GM23338 (cell line): ENCODE results near the gene IYD.

ENCODE experiments used
- CREB1 ChIP-seq: fragments of 250-450 bp; sonication (Bioruptor Pico); IDR thresholded peaks from 2 replicates; pipeline ENCODE4 v1.5.0; 2020; ENCODE audit warnings: low read depth, mild to moderate bottlenecking, moderate library complexity
- CTCF ChIP-seq, 2 experiments: fragments of 200-600 bp in 1 of 2; sonication (generic) in 1 of 2; conservative IDR thresholded peaks; 2 replicates each; pipeline versions ENCODE4 v1.5.1 to v1.6.1; 2016 to 2017; ENCODE audit warnings: antibody characterized with exemption in 2 of 2, low read depth in 2 of 2, mild to moderate bottlenecking in 2 of 2, moderate library complexity in 1 of 2
- ETS1 ChIP-seq: IDR thresholded peaks from 2 replicates; pipeline ENCODE4 v1.6.1; 2016; ENCODE audit warnings: antibody characterized with exemption
- EZH2 ChIP-seq: fragments of 200-600 bp; sonication (generic); IDR thresholded peaks from one replicate; pipeline ENCODE4 v1.8.0; 2017; ENCODE audit warnings: antibody characterized with exemption, mild to moderate bottlenecking, low read depth; ENCODE audit not compliant: unreplicated experiment
- EZH2phosphoT487 ChIP-seq: fragments of 200-600 bp; sonication (generic); IDR thresholded peaks from one replicate; pipeline ENCODE4 v1.8.1; 2018; ENCODE audit warnings: antibody characterized with exemption; ENCODE audit not compliant: unreplicated experiment
- JUNB ChIP-seq: IDR thresholded peaks from one replicate; pipeline ENCODE4 v1.6.1; 2016; ENCODE audit warnings: antibody characterized with exemption; ENCODE audit not compliant: unreplicated experiment
- NANOG ChIP-seq: IDR thresholded peaks from 2 replicates; pipeline ENCODE4 v1.6.1; 2016; ENCODE audit warnings: antibody characterized with exemption, borderline replicate concordance
- POLR2AphosphoS5 ChIP-seq: IDR thresholded peaks from 2 replicates; pipeline ENCODE4 v1.6.1; 2016; ENCODE audit warnings: antibody characterized with exemption, low read depth
- REST ChIP-seq: IDR thresholded peaks from one replicate; pipeline ENCODE4 v1.6.1; 2018; ENCODE audit warnings: antibody characterized with exemption; ENCODE audit not compliant: unreplicated experiment
- STAT1 ChIP-seq: IDR thresholded peaks from one replicate; pipeline ENCODE4 v1.6.1; 2016; ENCODE audit warnings: antibody characterized with exemption; ENCODE audit not compliant: unreplicated experiment
- ZNF114 ChIP-seq: fragments of 250-450 bp; sonication (Bioruptor Pico); IDR thresholded peaks from 2 replicates; pipeline ENCODE4 v1.5.0; 2020; ENCODE audit warnings: mild to moderate bottlenecking, moderate library complexity
- ZNF331 ChIP-seq: fragments of 250-450 bp; sonication (Bioruptor Pico); IDR thresholded peaks from 2 replicates; pipeline ENCODE4 v1.5.0; 2020; ENCODE audit warnings: low read depth, mild to moderate bottlenecking, moderate library complexity

GRCh38 chr6:150319924-150320323 lies 48.9 kb upstream of the IYD start:
- TF ChIP-seq CTCF (conservative IDR thresholded peaks at IDR 0.05; ENCODE audit: low read depth in 2 of 2) (no peak), ZNF114 (CRISPR knock-in tag) (no peak), EZH2phosphoT487 (no peak), POLR2AphosphoS5 (no peak), EZH2 (no peak), REST (no peak), ZNF331 (CRISPR knock-in tag) (no peak), CREB1 (CRISPR knock-in tag) (no peak), STAT1 (no peak), JUNB (no peak), NANOG (no peak), ETS1 (no peak)
